DND-41 (cell line): ENCODE measurements around the gene SEMA5A.

Source experiments
- ATAC-seq: fragments of 200-7000 bp; cut with Tn5 transposase; 3 replicates; pipeline ENCODE4 v1.9.1; 2021; ENCODE audit warnings: low read depth; ENCODE audit not compliant: insufficient read depth
- DNase-seq: peaks from one replicate; pipeline ENCODE4 v3.0.0-alpha.2; 2020
- H2AFZ ChIP-seq: 2 replicates; pipeline ENCODE4 v1.6.0; 2012; ENCODE audit warnings: low read depth, low read length
- H3K27ac ChIP-seq: 2 replicates; pipeline ENCODE4 v1.5.1; 2012; ENCODE audit warnings: low read length, inconsistent platforms
- H3K27me3 ChIP-seq: fragments of 200-600 bp; sonication (generic); 2 replicates; pipeline ENCODE4 v1.6.0; 2012; ENCODE audit warnings: low read length, mild to moderate bottlenecking, inconsistent platforms; ENCODE audit not compliant: insufficient read depth, poor library complexity
- H3K36me3 ChIP-seq: 2 replicates; pipeline ENCODE4 v1.5.1; 2012; ENCODE audit warnings: low read length, inconsistent platforms; ENCODE audit not compliant: insufficient read depth
- H3K4me1 ChIP-seq: 2 replicates; pipeline ENCODE4 v1.5.1; 2012; ENCODE audit warnings: mild to moderate bottlenecking, low read length; ENCODE audit not compliant: insufficient read depth
- H3K4me2 ChIP-seq: 2 replicates; pipeline ENCODE4 v1.6.0; 2012; ENCODE audit warnings: mild to moderate bottlenecking, moderate library complexity, low read length, inconsistent platforms; ENCODE audit not compliant: insufficient read depth
- H3K4me3 ChIP-seq, 2 experiments: fragments of 200-600 bp in 1 of 2; shearing (Covaris generic) in 1 of 2; 2 replicates each; pipeline ENCODE4 v1.5.1; 2012 to 2016; ENCODE audit warnings: inconsistent platforms in 2 of 2, low read length in 2 of 2, mild to moderate bottlenecking in 2 of 2, low read depth in 1 of 2, moderate library complexity in 1 of 2
- H3K79me2 ChIP-seq: 2 replicates; pipeline ENCODE4 v1.6.0; 2012; ENCODE audit warnings: low read length, inconsistent platforms; ENCODE audit not compliant: insufficient read depth
- H3K9ac ChIP-seq: 2 replicates; pipeline ENCODE4 v1.6.0; 2012; ENCODE audit warnings: low read depth, mild to moderate bottlenecking, inconsistent platforms, low read length, moderate library complexity
- H3K9me3 ChIP-seq: 2 replicates; pipeline ENCODE4 v1.5.1; 2012; ENCODE audit warnings: low read length, moderate library complexity, mild to moderate bottlenecking, inconsistent platforms; ENCODE audit not compliant: insufficient read depth, severe bottlenecking
- H4K20me1 ChIP-seq: 2 replicates; pipeline ENCODE4 v1.6.0; 2012; ENCODE audit warnings: low read length; ENCODE audit not compliant: insufficient read depth
- EZH2 ChIP-seq: IDR thresholded peaks from 3 replicates; pipeline ENCODE4 v1.6.1; 2012; ENCODE audit warnings: borderline replicate concordance, low read depth, mild to moderate bottlenecking, moderate library complexity, low read length, inconsistent platforms; ENCODE audit not compliant: severe bottlenecking
- TF ChIP-seq, protein P1 (sequence below): IDR thresholded peaks from 2 replicates; pipeline ENCODE4 v1.5.1; 2012; ENCODE audit warnings: borderline replicate concordance, low read length, moderate library complexity, mild to moderate bottlenecking; ENCODE audit not compliant: poor library complexity, severe bottlenecking; ENCODE audit errors: extremely low read depth

The SEMA5A gene

DNA sequence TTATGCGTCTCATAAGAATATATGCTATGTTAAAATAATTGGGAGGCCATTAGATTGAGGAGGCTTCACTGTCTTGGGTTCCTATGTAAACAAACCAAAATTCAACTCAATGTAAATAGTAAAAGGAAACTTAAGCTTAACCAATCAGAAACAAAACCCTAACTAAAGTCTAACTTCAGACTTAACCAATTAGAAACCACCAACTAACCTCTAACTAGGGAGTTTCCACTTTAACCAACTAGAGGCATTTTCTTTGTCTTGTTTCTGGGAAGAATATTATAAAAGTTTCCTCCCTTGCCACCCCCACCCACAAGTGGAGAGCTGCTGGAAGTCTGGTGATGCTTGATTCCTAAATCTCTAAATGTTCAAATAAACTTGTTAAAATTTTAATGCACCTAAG is 214.5 kb downstream of the SEMA5A start:
- Histone ChIP-seq H3K27me3 (no peaks in the 10 kb centered on the region), H2AFZ (no peak overlapping the region), H3K27ac (no peak overlapping the region), H4K20me1 (no peaks in the 10 kb centered on the region), H3K4me1 (no peaks in the 10 kb centered on the region), H3K36me3 (no peaks in the 10 kb centered on the region), H3K4me2 (no peak overlapping the region), H3K9ac (no peak overlapping the region), H3K79me2 (no peaks in the 10 kb centered on the region), H3K9me3 (no peaks in the 10 kb centered on the region), H3K4me3 (no peak overlapping the region)
- DNase-seq (no peak), ATAC-seq (no peak)
- no peak for TF ChIP-seq EZH2
- TF ChIP-seq, protein P1, sequence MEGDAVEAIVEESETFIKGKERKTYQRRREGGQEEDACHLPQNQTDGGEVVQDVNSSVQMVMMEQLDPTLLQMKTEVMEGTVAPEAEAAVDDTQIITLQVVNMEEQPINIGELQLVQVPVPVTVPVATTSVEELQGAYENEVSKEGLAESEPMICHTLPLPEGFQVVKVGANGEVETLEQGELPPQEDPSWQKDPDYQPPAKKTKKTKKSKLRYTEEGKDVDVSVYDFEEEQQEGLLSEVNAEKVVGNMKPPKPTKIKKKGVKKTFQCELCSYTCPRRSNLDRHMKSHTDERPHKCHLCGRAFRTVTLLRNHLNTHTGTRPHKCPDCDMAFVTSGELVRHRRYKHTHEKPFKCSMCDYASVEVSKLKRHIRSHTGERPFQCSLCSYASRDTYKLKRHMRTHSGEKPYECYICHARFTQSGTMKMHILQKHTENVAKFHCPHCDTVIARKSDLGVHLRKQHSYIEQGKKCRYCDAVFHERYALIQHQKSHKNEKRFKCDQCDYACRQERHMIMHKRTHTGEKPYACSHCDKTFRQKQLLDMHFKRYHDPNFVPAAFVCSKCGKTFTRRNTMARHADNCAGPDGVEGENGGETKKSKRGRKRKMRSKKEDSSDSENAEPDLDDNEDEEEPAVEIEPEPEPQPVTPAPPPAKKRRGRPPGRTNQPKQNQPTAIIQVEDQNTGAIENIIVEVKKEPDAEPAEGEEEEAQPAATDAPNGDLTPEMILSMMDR, result no peak

DNA sequence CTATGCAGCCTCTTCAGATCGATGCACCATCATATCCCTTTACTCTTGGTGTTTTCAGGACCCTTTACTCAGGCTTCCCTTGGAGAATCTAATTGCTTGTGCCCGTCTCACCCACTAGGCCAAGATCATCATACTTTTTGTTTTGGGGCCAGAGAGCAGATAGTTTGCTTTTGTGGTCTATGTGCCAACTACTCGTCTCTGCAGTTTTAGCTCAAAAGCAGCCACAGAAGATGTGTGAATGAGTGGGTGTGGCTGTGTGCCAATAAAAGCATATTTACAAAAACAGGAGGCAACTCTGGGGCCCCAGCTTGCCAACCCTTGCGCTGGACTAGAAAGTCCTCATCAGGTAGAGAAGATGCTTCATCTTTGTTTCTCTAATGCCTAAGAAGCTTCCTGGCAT is 216.8 kb downstream of the SEMA5A start:
- no peak overlapping the region for H3K4me2 ChIP-seq
- H3K9ac ChIP-seq, result no peak overlapping the region
- no peaks in the 10 kb centered on the region for H4K20me1 ChIP-seq
- no peaks in the 10 kb centered on the region for H3K79me2 ChIP-seq
- no peaks in the 10 kb centered on the region for H3K4me1 ChIP-seq
- no peaks in the 10 kb centered on the region for H3K9me3 ChIP-seq
- no peak overlapping the region for H3K4me3 ChIP-seq
- no peak for TF ChIP-seq EZH2
- TF ChIP-seq, protein P1, result no peak
- H2AFZ ChIP-seq, result no peak overlapping the region
- DNase-seq, result no peak
- no peak for ATAC-seq
- H3K27ac ChIP-seq, result no peak overlapping the region
- H3K27me3 ChIP-seq, result no peaks in the 10 kb centered on the region
- H3K36me3 ChIP-seq, result no peaks in the 10 kb centered on the region

DNA sequence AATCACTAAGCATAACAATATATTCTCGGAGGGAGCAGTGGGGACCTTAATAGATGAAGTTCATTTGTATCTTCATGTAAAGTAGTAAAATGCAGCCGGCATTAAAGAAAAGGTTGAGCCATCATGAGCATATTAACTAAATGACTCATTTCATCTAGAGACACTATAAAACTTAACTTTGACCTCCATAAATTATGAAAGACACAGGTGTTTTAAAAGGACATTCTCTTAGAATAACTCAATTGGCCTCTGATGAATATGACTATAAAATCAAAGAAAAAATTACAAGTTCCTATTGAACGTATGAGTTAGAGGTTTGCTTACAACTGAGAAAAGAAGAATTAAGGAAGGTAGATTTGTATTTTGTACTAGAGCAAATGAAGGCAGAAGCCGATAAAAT is 220.3 kb downstream of the SEMA5A start:
- H3K27ac ChIP-seq, result no peak overlapping the region
- H4K20me1 ChIP-seq, result no peaks in the 10 kb centered on the region
- DNase-seq (no peak), ATAC-seq (no peak)
- no peaks in the 10 kb centered on the region for H3K9me3 ChIP-seq
- H3K79me2 ChIP-seq, result no peaks in the 10 kb centered on the region
- H3K4me2 ChIP-seq, result no peak overlapping the region
- H3K36me3 ChIP-seq, result no peaks in the 10 kb centered on the region
- TF ChIP-seq, protein P1, result no peak
- no peak for TF ChIP-seq EZH2
- no peak overlapping the region for H3K9ac ChIP-seq
- H3K4me3 ChIP-seq, result no peak overlapping the region
- no peak overlapping the region for H2AFZ ChIP-seq
- H3K4me1 ChIP-seq, result no peaks in the 10 kb centered on the region
- H3K27me3 ChIP-seq, result no peaks in the 10 kb centered on the region

DNA sequence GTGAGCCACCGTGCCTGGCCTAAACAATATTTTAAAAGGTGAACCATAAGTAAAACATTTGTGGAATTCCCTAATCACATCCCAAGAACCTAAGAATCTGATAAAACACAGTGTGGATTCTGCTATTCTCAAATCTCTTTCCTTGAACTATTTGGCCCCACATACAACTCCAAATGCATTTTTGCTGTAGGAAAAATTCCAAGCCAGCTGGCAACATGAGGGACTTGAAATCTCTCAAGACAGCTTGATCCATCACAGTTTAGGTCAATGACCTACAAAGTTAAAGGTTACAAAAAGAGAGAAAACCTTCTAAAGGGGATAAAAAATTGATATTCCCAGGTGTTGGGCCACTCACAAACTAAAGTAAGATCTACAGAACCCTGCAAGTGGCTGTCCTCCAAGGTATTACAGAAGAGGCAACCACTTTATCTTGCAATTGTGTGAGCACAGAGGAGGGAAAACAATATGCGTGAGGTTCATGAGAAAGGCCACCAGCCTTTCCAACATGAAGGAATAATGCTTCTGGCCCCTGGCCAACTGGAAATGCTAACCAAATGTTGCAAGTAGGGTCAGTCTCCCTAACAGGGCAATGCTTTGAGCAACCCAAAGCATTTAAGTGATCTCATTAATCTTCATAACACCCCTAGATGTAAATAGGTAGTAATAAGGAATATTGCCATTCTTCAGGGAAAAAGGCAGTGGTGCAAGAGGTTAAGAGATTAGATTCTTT is 221.4 kb downstream of the SEMA5A start:
- Histone ChIP-seq H3K9ac (no peak overlapping the region), H2AFZ (no peak overlapping the region), H3K9me3 (no peaks in the 10 kb centered on the region), H4K20me1 (no peaks in the 10 kb centered on the region), H3K79me2 (no peaks in the 10 kb centered on the region), H3K4me1 (no peaks in the 10 kb centered on the region), H3K36me3 (no peaks in the 10 kb centered on the region), H3K4me2 (no peak overlapping the region), H3K27me3 (no peaks in the 10 kb centered on the region), H3K4me3 (no peak overlapping the region), H3K27ac (no peak overlapping the region)
- TF ChIP-seq, protein P1, result no peak
- TF ChIP-seq EZH2, result no peak
- ATAC-seq (no peak), DNase-seq (no peak)
